OCI-LY7 (cell line): ENCODE measurements around the gene CELF2. TPM values are rescaled to one million over a fixed set of nuclear protein-coding genes. Genes with fewer than 3 reads are reported as not detected.

ENCODE experiments used
- BruUV-seq: library from RNA; stranded (reverse); fragments of 400-500 nt; replicated peaks from 2 replicates; lab custom pipeline; 2021; lab: Mats Ljungman, UMichigan
- CTCF ChIA-PET: fragments of 300-600 bp; sonication (Branson Sonifier 250); formaldehyde crosslinking; loops from one replicate; lab custom pipeline; 2022; ENCODE audit warnings: antibody characterized with exemption; ENCODE audit not compliant: unreplicated experiment; lab: Charles Lee
- POLR2A ChIA-PET: fragments of 300-600 bp; sonication (Branson Sonifier 250); formaldehyde crosslinking; loops from one replicate; lab custom pipeline; 2022; ENCODE audit warnings: antibody characterized with exemption; lab: Charles Lee
- DNase-seq: peaks from one replicate; pipeline ENCODE4 v3.0.0-alpha.2; 2015; ENCODE audit warnings: low spot score
- H2AFZ ChIP-seq: fragments of 200-600 bp; sonication (generic), shearing (Covaris generic); 2 replicates; pipeline ENCODE4 v1.6.1; 2014; ENCODE audit warnings: mild to moderate bottlenecking, antibody characterized with exemption, low read length, moderate library complexity
- H3K27ac ChIP-seq: fragments of 200-600 bp; sonication (generic); 2 replicates; pipeline ENCODE4 v1.5.1; 2014; ENCODE audit warnings: mixed run types, low read depth, mild to moderate bottlenecking, moderate library complexity, low read length, inconsistent platforms; ENCODE audit not compliant: poor library complexity, severe bottlenecking
- H3K36me3 ChIP-seq: fragments of 200-600 bp; sonication (generic); 2 replicates; pipeline ENCODE4 v1.6.1; 2014; ENCODE audit warnings: mild to moderate bottlenecking, antibody characterized with exemption, low read length, moderate library complexity, mixed read lengths; ENCODE audit not compliant: insufficient read depth
- H3K4me1 ChIP-seq: fragments of 200-600 bp; sonication (generic); 2 replicates; pipeline ENCODE4 v1.5.1; 2014; ENCODE audit warnings: mild to moderate bottlenecking, low read length; ENCODE audit not compliant: insufficient read depth, poor library complexity, severe bottlenecking
- H3K4me2 ChIP-seq: fragments of 200-600 bp; sonication (generic); 2 replicates; pipeline ENCODE4 v1.6.1; 2014; ENCODE audit warnings: mild to moderate bottlenecking, low read length
- H3K4me3 ChIP-seq: fragments of 200-600 bp; sonication (generic); 2 replicates; pipeline ENCODE4 v1.5.1; 2014; ENCODE audit warnings: mild to moderate bottlenecking, low read depth, low read length; ENCODE audit not compliant: poor library complexity, severe bottlenecking
- H3K79me2 ChIP-seq: fragments of 200-600 bp; sonication (generic); 2 replicates; pipeline ENCODE4 v1.6.1; 2016; ENCODE audit warnings: low read depth, mild to moderate bottlenecking, low read length, moderate library complexity, mixed read lengths; ENCODE audit not compliant: insufficient read depth
- H3K9me2 ChIP-seq: fragments of 200-600 bp; sonication (generic); 2 replicates; pipeline ENCODE4 v1.6.1; 2016; ENCODE audit warnings: mild to moderate bottlenecking, low read length, mixed read lengths; ENCODE audit not compliant: insufficient read depth
- H3K9me3 ChIP-seq: fragments of 200-600 bp; sonication (generic); 2 replicates; pipeline ENCODE4 v1.6.1; 2014; ENCODE audit warnings: mild to moderate bottlenecking, mixed run types, low read length, mixed read lengths
- H4K20me1 ChIP-seq: fragments of 200-600 bp; sonication (generic); 2 replicates; pipeline ENCODE4 v1.6.1; 2014; ENCODE audit warnings: mild to moderate bottlenecking, antibody characterized with exemption, low read length, moderate library complexity, mixed read lengths; ENCODE audit not compliant: insufficient read depth
- CTCF ChIP-seq: fragments of 200-600 bp; sonication (generic); conservative IDR thresholded peaks from 2 replicates; pipeline ENCODE4 v1.5.1; 2014; ENCODE audit warnings: mild to moderate bottlenecking, antibody characterized with exemption, low read length, moderate library complexity, mixed read lengths
- EZH2phosphoT487 ChIP-seq: fragments of 200-600 bp; sonication (generic); IDR thresholded peaks from 2 replicates; pipeline ENCODE4 v1.6.1; 2018; ENCODE audit warnings: low read depth, borderline replicate concordance, mild to moderate bottlenecking, mixed run types, antibody characterized with exemption, low read length, moderate library complexity, mixed read lengths
- intact Hi-C: fragments of 100-400 bp; cut with micrococcal nuclease; formaldehyde crosslinking; loops from one replicate; pipeline ENCODE4 v1.10.0; 2022; ENCODE audit not compliant: unreplicated experiment
- total RNA-seq, 2 experiments: library from RNA; depleted of rRNA in 1 of 2; stranded (reverse); fragments of >200 nt in 1 of 2; shearing (Covaris generic) in 1 of 2; gene quantifications; 2 replicates each; pipeline ENCODE4 v1.2.3, GENCODE V29; 2014 to 2022

CELF2 gene
- total RNA-seq, 2 experiments from 2014 or later = 5.4 to 19.1 TPM

GRCh38 chr10:11042357-11042756 is 24.7 kb downstream of the CELF2 start:
- Histone ChIP-seq H3K36me3 (no peaks in the 10 kb centered on the region), H3K9me2 (no peaks in the 10 kb centered on the region), H3K4me3 (no peak overlapping the region), H3K9me3 (no peaks in the 10 kb centered on the region), H3K27ac (no peak overlapping the region), H3K4me2 (no peak overlapping the region), H3K4me1 (no peaks in the 10 kb centered on the region), H2AFZ (no peak overlapping the region), H4K20me1 (no peaks in the 10 kb centered on the region), H3K79me2 (no peaks in the 10 kb centered on the region)
- ChIA-PET POLR2A (no interaction called here), CTCF (no interaction called here)
- TF ChIP-seq EZH2phosphoT487 (no peak), CTCF (no peak)
- DNase-seq = no peak
- intact Hi-C loops = no loop called here
- BruUV-seq = no TSS peak

- Histone ChIP-seq H3K79me2 (no peaks in the 10 kb centered on the region), H3K9me2 (no peaks in the 10 kb centered on the region), H3K4me1 (no peaks in the 10 kb centered on the region), H3K4me2 (no peak overlapping the region), H4K20me1 (no peaks in the 10 kb centered on the region), H3K9me3 (no peaks in the 10 kb centered on the region), H3K4me3 (no peak overlapping the region), H2AFZ (no peak overlapping the region), H3K36me3 (no peaks in the 10 kb centered on the region), H3K27ac (no peak overlapping the region)
- ChIA-PET POLR2A (no interaction called here), CTCF (no interaction called here)
- BruUV-seq = no TSS peak
- intact Hi-C loops = no loop called here
- no peak for TF ChIP-seq EZH2phosphoT487
- TF ChIP-seq CTCF = no peak
- DNase-seq = no peak
Measured at GRCh38 chr10:11043039-11043438, 25.4 kb downstream of the CELF2 start.

- Histone ChIP-seq H3K4me1 (no peaks in the 10 kb centered on the region), H3K9me3 (no peaks in the 10 kb centered on the region), H3K27ac (no peak overlapping the region), H2AFZ (no peak overlapping the region), H3K36me3 (no peaks in the 10 kb centered on the region), H4K20me1 (no peaks in the 10 kb centered on the region), H3K4me2 (no peak overlapping the region), H3K79me2 (no peaks in the 10 kb centered on the region), H3K4me3 (no peak overlapping the region), H3K9me2 (no peaks in the 10 kb centered on the region)
- DNase-seq = no peak
- TF ChIP-seq EZH2phosphoT487 (no peak), CTCF (no peak)
- no TSS peak for BruUV-seq
- POLR2A ChIA-PET = no interaction called here
- intact Hi-C loops = no loop called here
- CTCF ChIA-PET = no interaction called here
Measured at GRCh38 chr10:11043446-11044127, 25.9 kb downstream of the CELF2 start.
